LNCAP (cell line): Measurements from ENCODE around the gene FIBP.

ENCODE experiments used
- CTCF ChIP-seq: fragments of 450-650 bp; IDR thresholded peaks from 2 replicates; pipeline ENCODE4 v1.5.1; 2017; ENCODE audit warnings: mild to moderate bottlenecking

FIBP gene

GRCh38 chr11:65843811-65844210 lies 44.5 kb downstream of the FIBP start:
- no peak for TF ChIP-seq CTCF

- TF ChIP-seq CTCF = no peak
Observed at GRCh38 chr11:65842144-65842543, 46.1 kb downstream of the FIBP start.

GRCh38 chr11:65834202-65834601 lies 54.1 kb downstream of the FIBP start:
- no peak for TF ChIP-seq CTCF
